ENCODE data around the gene LRRK1.

DNA sequence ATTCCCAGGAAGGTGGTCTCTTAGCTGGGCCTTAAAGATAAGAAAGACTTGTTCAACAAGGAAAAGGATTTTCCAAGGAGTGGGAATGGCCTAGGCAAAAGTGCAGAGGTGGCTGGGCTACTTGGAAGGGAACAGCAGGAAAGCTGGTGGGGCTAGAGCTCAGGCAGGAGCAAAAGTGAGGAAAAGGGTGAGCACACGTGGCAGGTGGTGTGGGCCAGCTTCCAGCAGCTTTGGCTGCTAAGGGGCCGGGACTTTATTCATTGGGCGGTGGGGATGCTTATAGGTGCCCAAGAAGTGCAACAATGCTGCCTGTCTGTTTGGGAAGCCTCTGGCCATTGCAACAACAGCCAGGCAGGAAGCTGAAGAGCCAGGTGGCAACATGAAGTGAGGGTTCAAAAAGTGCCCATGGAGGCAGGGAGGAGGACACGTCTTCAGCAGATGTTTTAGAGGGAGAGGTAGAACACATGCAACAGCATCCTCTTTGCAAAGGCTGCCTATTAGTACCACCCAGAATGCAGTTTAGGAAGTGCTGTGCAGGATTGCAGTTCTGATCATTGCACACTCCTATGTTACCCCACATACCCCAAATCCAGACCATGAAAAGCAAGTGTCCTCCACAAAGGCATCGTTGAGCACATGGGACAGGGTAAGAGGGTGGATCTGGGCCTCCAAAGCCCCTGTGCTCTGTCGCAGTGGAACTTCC, 25.7 kb upstream of the LRRK1 start:
- TF ChIP-seq, protein P1, sequence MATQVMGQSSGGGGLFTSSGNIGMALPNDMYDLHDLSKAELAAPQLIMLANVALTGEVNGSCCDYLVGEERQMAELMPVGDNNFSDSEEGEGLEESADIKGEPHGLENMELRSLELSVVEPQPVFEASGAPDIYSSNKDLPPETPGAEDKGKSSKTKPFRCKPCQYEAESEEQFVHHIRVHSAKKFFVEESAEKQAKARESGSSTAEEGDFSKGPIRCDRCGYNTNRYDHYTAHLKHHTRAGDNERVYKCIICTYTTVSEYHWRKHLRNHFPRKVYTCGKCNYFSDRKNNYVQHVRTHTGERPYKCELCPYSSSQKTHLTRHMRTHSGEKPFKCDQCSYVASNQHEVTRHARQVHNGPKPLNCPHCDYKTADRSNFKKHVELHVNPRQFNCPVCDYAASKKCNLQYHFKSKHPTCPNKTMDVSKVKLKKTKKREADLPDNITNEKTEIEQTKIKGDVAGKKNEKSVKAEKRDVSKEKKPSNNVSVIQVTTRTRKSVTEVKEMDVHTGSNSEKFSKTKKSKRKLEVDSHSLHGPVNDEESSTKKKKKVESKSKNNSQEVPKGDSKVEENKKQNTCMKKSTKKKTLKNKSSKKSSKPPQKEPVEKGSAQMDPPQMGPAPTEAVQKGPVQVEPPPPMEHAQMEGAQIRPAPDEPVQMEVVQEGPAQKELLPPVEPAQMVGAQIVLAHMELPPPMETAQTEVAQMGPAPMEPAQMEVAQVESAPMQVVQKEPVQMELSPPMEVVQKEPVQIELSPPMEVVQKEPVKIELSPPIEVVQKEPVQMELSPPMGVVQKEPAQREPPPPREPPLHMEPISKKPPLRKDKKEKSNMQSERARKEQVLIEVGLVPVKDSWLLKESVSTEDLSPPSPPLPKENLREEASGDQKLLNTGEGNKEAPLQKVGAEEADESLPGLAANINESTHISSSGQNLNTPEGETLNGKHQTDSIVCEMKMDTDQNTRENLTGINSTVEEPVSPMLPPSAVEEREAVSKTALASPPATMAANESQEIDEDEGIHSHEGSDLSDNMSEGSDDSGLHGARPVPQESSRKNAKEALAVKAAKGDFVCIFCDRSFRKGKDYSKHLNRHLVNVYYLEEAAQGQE (IDR thresholded peaks at IDR 0.05; ENCODE audit: low read depth): no peak
- TF ChIP-seq FOXM1 (IDR thresholded peaks at IDR 0.05; ENCODE audit: borderline replicate concordance, low read depth) (no peak), EP300 (IDR thresholded peaks at IDR 0.05; ENCODE audit: borderline replicate concordance) (no peak), YY1 (IDR thresholded peaks at IDR 0.05; ENCODE audit: low read depth) (no peak), CEBPB (IDR thresholded peaks at IDR 0.05) (no peak), TAF1 (IDR thresholded peaks at IDR 0.05; ENCODE audit: low read depth) (no peak), RAD21 (IDR thresholded peaks at IDR 0.05; ENCODE audit: low read depth) (no peak), CREB1 (IDR thresholded peaks at IDR 0.05; ENCODE audit: low read depth) (no peak), TCF12 (IDR thresholded peaks at IDR 0.05; ENCODE audit: low read depth) (no peak), TEAD4 (IDR thresholded peaks at IDR 0.05) (no peak), EGR1 (IDR thresholded peaks at IDR 0.05) (no peak), NFIC (IDR thresholded peaks at IDR 0.05) (no peak)
- TF ChIP-seq, protein P2, sequence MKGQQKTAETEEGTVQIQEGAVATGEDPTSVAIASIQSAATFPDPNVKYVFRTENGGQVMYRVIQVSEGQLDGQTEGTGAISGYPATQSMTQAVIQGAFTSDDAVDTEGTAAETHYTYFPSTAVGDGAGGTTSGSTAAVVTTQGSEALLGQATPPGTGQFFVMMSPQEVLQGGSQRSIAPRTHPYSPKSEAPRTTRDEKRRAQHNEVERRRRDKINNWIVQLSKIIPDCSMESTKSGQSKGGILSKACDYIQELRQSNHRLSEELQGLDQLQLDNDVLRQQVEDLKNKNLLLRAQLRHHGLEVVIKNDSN (IDR thresholded peaks at IDR 0.05): no peak
- TF ChIP-seq, protein P3, sequence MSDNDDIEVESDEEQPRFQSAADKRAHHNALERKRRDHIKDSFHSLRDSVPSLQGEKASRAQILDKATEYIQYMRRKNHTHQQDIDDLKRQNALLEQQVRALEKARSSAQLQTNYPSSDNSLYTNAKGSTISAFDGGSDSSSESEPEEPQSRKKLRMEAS (IDR thresholded peaks at IDR 0.05): no peak
